Loucy (cell line): ENCODE measurements around the gene MKI67.

Experiments
- H2AFZ ChIP-seq: fragments of 200-600 bp; sonication (generic); 2 replicates; pipeline ENCODE4 v1.6.0; 2016; ENCODE audit warnings: antibody characterized with exemption, mild to moderate bottlenecking, low read length, moderate library complexity
- H3F3A ChIP-seq: fragments of 200-600 bp; 2 replicates; pipeline ENCODE4 v1.6.0; 2016; ENCODE audit warnings: antibody characterized with exemption, low read depth, mild to moderate bottlenecking
- H3K27me3 ChIP-seq: fragments of 200-600 bp; sonication (generic); 2 replicates; pipeline ENCODE4 v1.6.1; 2014; ENCODE audit warnings: low read length, mild to moderate bottlenecking; ENCODE audit not compliant: insufficient read depth, poor library complexity, severe bottlenecking
- H3K36me3 ChIP-seq: fragments of 200-600 bp; sonication (generic); 2 replicates; pipeline ENCODE4 v1.6.1; 2016; ENCODE audit warnings: low read length; ENCODE audit not compliant: insufficient read depth
- H3K4me1 ChIP-seq: fragments of 200-600 bp; sonication (generic); 2 replicates; pipeline ENCODE4 v1.5.1; 2014; ENCODE audit warnings: low read length, mild to moderate bottlenecking; ENCODE audit not compliant: insufficient read depth, poor library complexity, severe bottlenecking
- H3K4me2 ChIP-seq: fragments of 200-600 bp; sonication (generic); 2 replicates; pipeline ENCODE4 v1.6.0; 2014; ENCODE audit warnings: antibody characterized with exemption, low read length, low read depth, mild to moderate bottlenecking; ENCODE audit not compliant: poor library complexity, severe bottlenecking
- H3K4me3 ChIP-seq: fragments of 200-600 bp; sonication (generic); 2 replicates; pipeline ENCODE4 v1.5.1; 2014; ENCODE audit warnings: low read length, mild to moderate bottlenecking, mixed read lengths; ENCODE audit not compliant: poor library complexity, severe bottlenecking
- H3K79me2 ChIP-seq: fragments of 200-600 bp; sonication (generic); 2 replicates; pipeline ENCODE4 v1.6.1; 2014; ENCODE audit warnings: low read length; ENCODE audit not compliant: insufficient read depth
- H3K9ac ChIP-seq: fragments of 200-600 bp; sonication (generic); 2 replicates; pipeline ENCODE4 v1.6.0; 2014; ENCODE audit warnings: mild to moderate bottlenecking, low read depth, low read length, moderate library complexity; ENCODE audit not compliant: poor library complexity, severe bottlenecking
- H3K9me2 ChIP-seq: fragments of 200-600 bp; sonication (generic); replicated peaks from 2 replicates; pipeline ENCODE4 v1.6.1; 2016; ENCODE audit warnings: low read depth, low read length, mixed read lengths
- H3K9me3 ChIP-seq: fragments of 200-600 bp; sonication (generic); 2 replicates; pipeline ENCODE4 v1.6.1; 2014; ENCODE audit warnings: mild to moderate bottlenecking, antibody characterized with exemption, low read length, low read depth; ENCODE audit not compliant: insufficient read depth
- H4K20me1 ChIP-seq: fragments of 200-600 bp; sonication (generic); 2 replicates; pipeline ENCODE4 v1.6.0; 2014; ENCODE audit warnings: antibody characterized with exemption, low read length, mild to moderate bottlenecking; ENCODE audit not compliant: insufficient read depth, poor library complexity, severe bottlenecking
- EZH2phosphoT487 ChIP-seq: fragments of 200-600 bp; IDR thresholded peaks from 2 replicates; pipeline ENCODE4 v1.6.1; 2018; ENCODE audit warnings: antibody characterized with exemption, mild to moderate bottlenecking, moderate library complexity, borderline replicate concordance
- TF ChIP-seq, protein P1 (sequence below): fragments of 200-600 bp; sonication (generic); conservative IDR thresholded peaks from 2 replicates; pipeline ENCODE4 v1.5.1; 2014; ENCODE audit warnings: mild to moderate bottlenecking, antibody characterized with exemption, low read length

The MKI67 gene

DNA sequence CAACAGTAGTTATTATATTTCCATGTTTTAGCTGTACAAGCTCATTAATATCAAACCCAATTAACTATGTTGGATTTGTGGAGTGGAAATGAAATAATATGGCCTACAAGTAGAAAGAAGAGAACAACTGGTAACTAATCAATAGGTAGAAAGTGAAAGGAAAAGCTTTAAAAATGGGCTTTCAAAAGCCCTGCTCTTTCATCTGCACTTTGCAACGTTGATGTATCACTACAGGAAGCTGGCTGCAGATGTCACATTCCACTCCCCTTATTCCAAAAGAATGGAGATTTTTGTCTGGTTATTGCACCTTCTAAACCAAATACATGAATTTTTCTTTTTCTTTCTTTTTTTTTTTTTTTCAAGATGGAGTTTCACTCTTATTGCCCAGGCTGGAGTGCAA is 11.7 kb upstream of the MKI67 start:
- H3K9me3 ChIP-seq = no peaks in the 10 kb centered on the region
- no peaks in the 10 kb centered on the region for H3K36me3 ChIP-seq
- H3K79me2 ChIP-seq = no peaks in the 10 kb centered on the region
- H3K4me2 ChIP-seq = no peak overlapping the region
- H2AFZ ChIP-seq = no peak overlapping the region
- H3F3A ChIP-seq = no peaks in the 10 kb centered on the region
- H4K20me1 ChIP-seq = no peaks in the 10 kb centered on the region
- H3K4me1 ChIP-seq = no peaks in the 10 kb centered on the region
- TF ChIP-seq, protein P1, sequence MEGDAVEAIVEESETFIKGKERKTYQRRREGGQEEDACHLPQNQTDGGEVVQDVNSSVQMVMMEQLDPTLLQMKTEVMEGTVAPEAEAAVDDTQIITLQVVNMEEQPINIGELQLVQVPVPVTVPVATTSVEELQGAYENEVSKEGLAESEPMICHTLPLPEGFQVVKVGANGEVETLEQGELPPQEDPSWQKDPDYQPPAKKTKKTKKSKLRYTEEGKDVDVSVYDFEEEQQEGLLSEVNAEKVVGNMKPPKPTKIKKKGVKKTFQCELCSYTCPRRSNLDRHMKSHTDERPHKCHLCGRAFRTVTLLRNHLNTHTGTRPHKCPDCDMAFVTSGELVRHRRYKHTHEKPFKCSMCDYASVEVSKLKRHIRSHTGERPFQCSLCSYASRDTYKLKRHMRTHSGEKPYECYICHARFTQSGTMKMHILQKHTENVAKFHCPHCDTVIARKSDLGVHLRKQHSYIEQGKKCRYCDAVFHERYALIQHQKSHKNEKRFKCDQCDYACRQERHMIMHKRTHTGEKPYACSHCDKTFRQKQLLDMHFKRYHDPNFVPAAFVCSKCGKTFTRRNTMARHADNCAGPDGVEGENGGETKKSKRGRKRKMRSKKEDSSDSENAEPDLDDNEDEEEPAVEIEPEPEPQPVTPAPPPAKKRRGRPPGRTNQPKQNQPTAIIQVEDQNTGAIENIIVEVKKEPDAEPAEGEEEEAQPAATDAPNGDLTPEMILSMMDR = no peak
- no peak for TF ChIP-seq EZH2phosphoT487
- H3K4me3 ChIP-seq = no peak overlapping the region
- H3K27me3 ChIP-seq = no peaks in the 10 kb centered on the region
- no peaks in the 10 kb centered on the region for H3K9me2 ChIP-seq
- no peak overlapping the region for H3K9ac ChIP-seq

DNA sequence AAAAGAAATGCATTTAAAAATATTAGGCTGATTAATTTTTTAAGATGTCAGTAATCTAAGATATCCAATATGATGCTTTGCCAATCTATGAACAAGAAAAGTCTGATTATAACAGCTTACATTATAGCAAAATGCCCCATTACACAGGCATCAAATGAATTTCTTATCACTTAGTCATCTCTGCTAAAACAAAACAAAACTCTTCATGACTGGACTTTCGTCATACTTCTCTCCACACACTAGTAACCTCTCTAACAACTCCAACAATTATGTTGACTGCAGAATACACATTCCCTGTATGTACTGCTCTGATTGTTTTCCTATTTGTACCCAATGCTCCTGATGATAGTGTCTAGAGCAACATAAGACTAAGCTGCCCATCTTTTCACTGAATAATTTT is 3.8 kb upstream of the MKI67 start:
- peaks cover 12% of the 10 kb centered on the region for H3K79me2 ChIP-seq
- no peaks in the 10 kb centered on the region for H3F3A ChIP-seq
- peaks cover 10% of the 10 kb centered on the region for H3K27me3 ChIP-seq
- TF ChIP-seq EZH2phosphoT487 = no peak
- TF ChIP-seq, protein P1 = no peak
- H3K4me2 ChIP-seq = no peak overlapping the region
- peaks cover 5% of the 10 kb centered on the region for H4K20me1 ChIP-seq
- H2AFZ ChIP-seq = no peak overlapping the region
- no peak overlapping the region for H3K9ac ChIP-seq
- no peaks in the 10 kb centered on the region for H3K9me2 ChIP-seq
- H3K4me3 ChIP-seq = no peak overlapping the region
- no peaks in the 10 kb centered on the region for H3K36me3 ChIP-seq
- peaks cover 8% of the 10 kb centered on the region for H3K4me1 ChIP-seq
- no peaks in the 10 kb centered on the region for H3K9me3 ChIP-seq

DNA sequence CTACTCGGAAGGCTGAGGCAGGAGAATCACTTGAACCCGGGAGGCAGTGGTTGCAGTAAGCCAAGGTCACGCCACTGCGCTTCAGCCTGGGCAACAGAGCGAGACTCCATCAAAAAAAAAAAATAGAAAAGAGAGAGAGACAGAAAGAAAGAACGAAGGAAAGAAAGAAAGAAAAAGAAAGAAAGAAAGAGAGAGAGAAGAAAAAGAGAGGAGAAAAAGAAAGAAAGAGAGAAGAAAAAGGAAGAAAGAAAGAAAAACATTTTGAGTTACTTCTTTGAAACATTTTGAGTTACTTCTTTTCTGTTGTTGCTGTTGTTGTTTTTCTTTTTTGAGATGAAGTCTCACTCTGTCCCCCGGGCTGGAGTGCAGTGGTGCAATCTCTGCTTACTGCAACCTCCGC is 2.4 kb upstream of the MKI67 start:
- TF ChIP-seq, protein P1 = no peak
- TF ChIP-seq EZH2phosphoT487 = no peak

More for the DNA sequence above, 2.4 kb upstream of the MKI67 start:
- H3K79me2 ChIP-seq = peaks cover 26% of the 10 kb centered on the region
- H3K4me3 ChIP-seq = no peak overlapping the region
- H3K9me3 ChIP-seq = no peaks in the 10 kb centered on the region
- no peak overlapping the region for H2AFZ ChIP-seq
- no peak overlapping the region for H3K4me2 ChIP-seq
- H3K4me1 ChIP-seq = peaks cover 22% of the 10 kb centered on the region
- peaks cover 19% of the 10 kb centered on the region for H4K20me1 ChIP-seq
- no peaks in the 10 kb centered on the region for H3K9me2 ChIP-seq
- H3K36me3 ChIP-seq = no peaks in the 10 kb centered on the region
- H3K27me3 ChIP-seq = peaks cover 10% of the 10 kb centered on the region
- no peaks in the 10 kb centered on the region for H3F3A ChIP-seq
- H3K9ac ChIP-seq = no peak overlapping the region
